ENCODE results near the gene MAPK12. TPM values are rescaled to one million over a fixed set of nuclear protein-coding genes. Genes with fewer than 3 reads are reported as not detected.

The MAPK12 gene
- total RNA-seq, 1 experiment from 2014 or later, result 86.7 TPM

GRCh38 chr22:50248196-50249081 lies 13.0 kb downstream of the MAPK12 start:
- no peak overlapping the region for H3K4me3 ChIP-seq (replicated peaks in 1 of 2; ENCODE audit: low read depth in 1 of 2, low read length in 2 of 2)
- CTCF ChIA-PET, result no interaction called here
- H3K79me2 ChIP-seq (ENCODE audit: insufficient read depth, low read length), result peaks cover 58% of the 10 kb centered on the region
- intact Hi-C loops (cut with micrococcal nuclease), result no loop called here
- H3K4me1 ChIP-seq (ENCODE audit: control insufficient read depth in 1 of 2, insufficient read depth in 2 of 2, low read length in 2 of 2), result peaks cover 26 to 70% of the 10 kb centered on the region in 2 experiments
- no peaks in the 10 kb centered on the region for H3K9me3 ChIP-seq (ENCODE audit: control insufficient read depth in 1 of 2, insufficient read depth in 1 of 2, low read depth in 1 of 2, low read length in 2 of 2)
- H4K20me1 ChIP-seq (ENCODE audit: insufficient read depth), result no peaks in the 10 kb centered on the region
- H3K27me3 ChIP-seq (ENCODE audit: insufficient read depth, low read length), result no peaks in the 10 kb centered on the region
- H3K4me2 ChIP-seq (ENCODE audit: low read length), result peak overlapping the region; percentile 56; the same call in 1 of the 2 replicates
- ATAC-seq (no peak), DNase-seq (ENCODE audit: low read depth, low spot score) (no peak)
- no peaks in the 10 kb centered on the region for H3K9me2 ChIP-seq (ENCODE audit: insufficient read depth)
- POLR2A ChIA-PET, result no interaction called here
- no TSS peak for BruUV-seq (replicated peaks)
- RAD21 ChIA-PET (ENCODE audit: low non-redundant PET in 1 of 2, low total read pairs in 2 of 2, uncharacterized antibody in 2 of 2, unreplicated experiment in 2 of 2), result no interaction called here
- TF ChIP-seq TCF7L2 (IDR thresholded peaks at IDR 0.05; ENCODE audit: borderline replicate concordance, extremely low read depth, insufficient read depth, insufficient read length) (no peak), POLR2AphosphoS5 (IDR thresholded peaks at IDR 0.05; ENCODE audit: low read depth, low read length) (no peak), EZH2 (IDR thresholded peaks at IDR 0.05) (no peak), EZH2phosphoT487 (IDR thresholded peaks at IDR 0.05; ENCODE audit: borderline replicate concordance) (no peak), SIN3A (IDR thresholded peaks at IDR 0.05; ENCODE audit: low read depth) (no peak), EGR1 (IDR thresholded peaks at IDR 0.05; ENCODE audit: low read depth) (no peak), REST (IDR thresholded peaks at IDR 0.05; ENCODE audit: low read depth) (no peak), POLR2A (IDR thresholded peaks at IDR 0.05; ENCODE audit: borderline replicate concordance, extremely low read depth, insufficient read depth, insufficient read length) (no peak), JUND (IDR thresholded peaks at IDR 0.05) (no peak), RAD21 (IDR thresholded peaks at IDR 0.05; ENCODE audit: low read depth) (no peak), ZNF274 (IDR thresholded peaks at IDR 0.05; ENCODE audit: low read depth, low read length) (no peak), CBX3 (IDR thresholded peaks at IDR 0.05; ENCODE audit: low read depth) (no peak), CEBPB (IDR thresholded peaks at IDR 0.05; ENCODE audit: low read depth) (no peak), ZFX (IDR thresholded peaks at IDR 0.05) (no peak), FOSL1 (IDR thresholded peaks at IDR 0.05; ENCODE audit: low read depth) (no peak)
- TF ChIP-seq, protein P1, sequence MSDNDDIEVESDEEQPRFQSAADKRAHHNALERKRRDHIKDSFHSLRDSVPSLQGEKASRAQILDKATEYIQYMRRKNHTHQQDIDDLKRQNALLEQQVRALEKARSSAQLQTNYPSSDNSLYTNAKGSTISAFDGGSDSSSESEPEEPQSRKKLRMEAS (IDR thresholded peaks at IDR 0.05), result no peak
- TF ChIP-seq, protein P2, sequence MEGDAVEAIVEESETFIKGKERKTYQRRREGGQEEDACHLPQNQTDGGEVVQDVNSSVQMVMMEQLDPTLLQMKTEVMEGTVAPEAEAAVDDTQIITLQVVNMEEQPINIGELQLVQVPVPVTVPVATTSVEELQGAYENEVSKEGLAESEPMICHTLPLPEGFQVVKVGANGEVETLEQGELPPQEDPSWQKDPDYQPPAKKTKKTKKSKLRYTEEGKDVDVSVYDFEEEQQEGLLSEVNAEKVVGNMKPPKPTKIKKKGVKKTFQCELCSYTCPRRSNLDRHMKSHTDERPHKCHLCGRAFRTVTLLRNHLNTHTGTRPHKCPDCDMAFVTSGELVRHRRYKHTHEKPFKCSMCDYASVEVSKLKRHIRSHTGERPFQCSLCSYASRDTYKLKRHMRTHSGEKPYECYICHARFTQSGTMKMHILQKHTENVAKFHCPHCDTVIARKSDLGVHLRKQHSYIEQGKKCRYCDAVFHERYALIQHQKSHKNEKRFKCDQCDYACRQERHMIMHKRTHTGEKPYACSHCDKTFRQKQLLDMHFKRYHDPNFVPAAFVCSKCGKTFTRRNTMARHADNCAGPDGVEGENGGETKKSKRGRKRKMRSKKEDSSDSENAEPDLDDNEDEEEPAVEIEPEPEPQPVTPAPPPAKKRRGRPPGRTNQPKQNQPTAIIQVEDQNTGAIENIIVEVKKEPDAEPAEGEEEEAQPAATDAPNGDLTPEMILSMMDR (IDR thresholded peaks at IDR 0.05 in 2 of 3, conservative IDR thresholded peaks at IDR 0.05 in 1 of 3; ENCODE audit: borderline replicate concordance in 1 of 3, insufficient read depth in 1 of 3, low read depth in 2 of 3, low read length in 2 of 3), result no peak
- TF ChIP-seq, protein P3, sequence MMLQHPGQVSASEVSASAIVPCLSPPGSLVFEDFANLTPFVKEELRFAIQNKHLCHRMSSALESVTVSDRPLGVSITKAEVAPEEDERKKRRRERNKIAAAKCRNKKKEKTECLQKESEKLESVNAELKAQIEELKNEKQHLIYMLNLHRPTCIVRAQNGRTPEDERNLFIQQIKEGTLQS (IDR thresholded peaks at IDR 0.05), result no peak
- peak overlapping the region; percentile 40; the same call in 1 of the 2 replicates for H3K9ac ChIP-seq (ENCODE audit: low read length)
- H2AFZ ChIP-seq (ENCODE audit: low read depth, low read length, poor library complexity, severe bottlenecking), result no peak overlapping the region
- H3K36me3 ChIP-seq (ENCODE audit: control insufficient read depth in 1 of 2, insufficient read depth in 2 of 2, low read length in 2 of 2), result peaks cover 0 to 17% of the 10 kb centered on the region in 2 experiments; a peak in 1 of 4 replicates
- peak overlapping the region; percentile 37; the same call in 1 of the 2 replicates for H3K27ac ChIP-seq (ENCODE audit: low read depth, low read length)
